GM08714 (cell line): Measurements from ENCODE around the gene PDGFRB.
"Not testable (repeated sequence)": the region's sequence is repeated elsewhere in the genome, so short reads cannot be mapped to it uniquely, and the experiment has no call there.

Source experiments
- H3K4me3 ChIP-seq: fragments of 200-500 bp; sonication (Bioruptor generic); 2 replicates; pipeline ENCODE4 v1.5.1; 2014; ENCODE audit warnings: mild to moderate bottlenecking, low read length, inconsistent platforms
- ZNF274 ChIP-seq: IDR thresholded peaks from 2 replicates; pipeline ENCODE4 v1.6.1; 2012; ENCODE audit warnings: mild to moderate bottlenecking, low read depth, low read length

Gene PDGFRB

GRCh38 chr5:150106674-150107426, 48.8 kb downstream of the PDGFRB start:
- no peak for TF ChIP-seq ZNF274
- H3K4me3 ChIP-seq: no peak overlapping the region

DNA sequence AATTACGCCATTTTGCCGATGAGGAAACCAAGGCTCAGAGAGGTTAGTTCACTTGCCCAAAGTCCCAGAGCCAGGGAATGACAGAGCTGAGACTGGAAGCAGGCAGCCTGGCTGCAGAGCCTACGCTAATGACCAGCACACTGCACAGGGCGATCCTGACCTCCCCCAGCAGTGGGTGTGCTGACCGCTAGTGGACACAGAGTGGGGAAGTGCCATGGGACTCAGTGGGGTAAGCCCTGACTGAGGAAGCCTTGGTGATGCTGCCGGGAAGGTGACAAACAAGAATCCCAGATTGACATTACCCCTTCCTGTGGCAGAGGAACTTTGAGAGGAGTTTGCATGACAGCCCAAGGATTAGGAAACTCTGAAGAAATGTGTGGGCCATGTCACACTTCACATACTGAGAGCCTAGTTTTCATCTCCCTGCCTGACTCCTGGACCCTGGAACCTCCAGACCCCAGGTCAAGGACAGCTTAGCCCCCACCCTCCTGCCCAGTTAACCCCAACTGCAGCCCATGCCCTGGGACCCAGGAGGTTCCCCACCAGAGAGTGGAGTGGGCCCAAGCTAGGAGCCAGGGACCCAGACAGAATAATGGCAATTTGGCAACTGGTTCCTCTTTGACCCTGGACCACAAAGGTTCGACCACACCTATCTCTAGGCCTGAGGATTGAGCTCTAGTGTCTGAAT, 49.6 kb downstream of the PDGFRB start:
- no peak for TF ChIP-seq ZNF274
- no peak overlapping the region for H3K4me3 ChIP-seq

- H3K4me3 ChIP-seq: no peak overlapping the region
- no peak for TF ChIP-seq ZNF274
These were observed 51.1 kb downstream of the PDGFRB start for GRCh38 chr5:150104550-150104870.

DNA sequence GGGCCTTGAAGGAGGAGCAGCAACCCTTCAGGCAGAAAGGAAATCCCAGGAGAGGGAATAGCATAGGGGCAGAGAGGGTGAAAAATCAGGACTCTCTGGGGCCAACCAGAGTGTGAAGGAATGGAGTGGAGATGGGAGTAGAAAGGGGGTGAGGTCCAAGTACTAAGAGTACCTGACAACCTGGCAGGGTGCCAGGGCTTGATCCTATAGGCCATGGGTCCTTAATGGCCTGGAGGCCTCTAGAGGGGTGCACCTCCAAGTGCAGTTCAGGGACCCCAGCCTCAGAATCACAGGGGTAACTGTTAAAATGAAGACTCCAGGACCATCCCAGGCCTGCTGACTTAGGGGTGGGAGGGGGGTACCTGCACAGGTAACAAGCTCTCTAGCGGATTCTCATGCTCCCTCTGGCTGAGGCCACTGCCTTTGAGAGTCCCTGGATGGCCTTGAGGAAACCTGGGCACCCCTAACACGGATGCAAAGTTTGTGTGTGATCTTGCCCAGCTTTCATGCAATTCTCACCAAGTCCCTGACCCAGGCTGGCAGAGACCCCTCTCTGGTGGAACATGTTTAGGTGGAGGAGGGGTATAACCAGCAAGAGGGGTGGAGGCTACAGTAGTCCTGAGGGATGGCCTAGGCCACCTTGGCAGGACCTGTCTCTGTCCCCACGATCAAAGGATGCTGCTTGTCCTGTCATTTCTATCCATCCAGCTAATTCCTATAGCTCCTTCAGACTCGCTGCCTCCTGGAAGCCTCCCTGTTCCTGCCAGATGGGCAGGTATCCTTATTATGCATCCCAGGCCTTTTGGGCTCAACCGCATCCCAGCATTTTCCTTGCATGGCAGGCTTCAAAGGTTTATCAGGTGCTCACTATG, 51.7 kb downstream of the PDGFRB start:
- H3K4me3 ChIP-seq: no peak overlapping the region
- TF ChIP-seq ZNF274: no peak

GRCh38 chr5:150101023-150101422, 54.6 kb downstream of the PDGFRB start:
- no peak overlapping the region for H3K4me3 ChIP-seq
- no peak for TF ChIP-seq ZNF274

DNA sequence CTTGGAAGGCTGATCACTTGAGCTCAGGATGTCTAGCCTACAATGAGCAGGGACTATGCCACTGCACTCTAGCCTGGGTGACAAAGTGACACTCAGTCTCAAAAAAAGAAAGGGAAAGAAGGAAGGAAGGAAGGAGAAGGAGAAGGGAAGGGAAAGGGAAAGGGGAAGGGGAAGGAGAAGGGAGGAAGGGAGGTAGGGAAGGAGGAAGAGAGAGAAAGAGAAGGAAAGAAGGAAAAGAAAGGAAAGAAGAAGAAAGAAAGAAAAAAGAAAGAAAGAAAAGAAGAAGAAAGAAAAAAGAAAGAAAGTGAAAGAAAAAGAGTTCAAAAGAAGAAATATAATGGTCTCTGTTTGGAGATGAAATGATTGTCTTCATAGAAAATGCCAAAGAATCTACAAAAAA, 58.5 kb downstream of the PDGFRB start:
- no peak overlapping the region for H3K4me3 ChIP-seq
- TF ChIP-seq ZNF274: no peak

DNA sequence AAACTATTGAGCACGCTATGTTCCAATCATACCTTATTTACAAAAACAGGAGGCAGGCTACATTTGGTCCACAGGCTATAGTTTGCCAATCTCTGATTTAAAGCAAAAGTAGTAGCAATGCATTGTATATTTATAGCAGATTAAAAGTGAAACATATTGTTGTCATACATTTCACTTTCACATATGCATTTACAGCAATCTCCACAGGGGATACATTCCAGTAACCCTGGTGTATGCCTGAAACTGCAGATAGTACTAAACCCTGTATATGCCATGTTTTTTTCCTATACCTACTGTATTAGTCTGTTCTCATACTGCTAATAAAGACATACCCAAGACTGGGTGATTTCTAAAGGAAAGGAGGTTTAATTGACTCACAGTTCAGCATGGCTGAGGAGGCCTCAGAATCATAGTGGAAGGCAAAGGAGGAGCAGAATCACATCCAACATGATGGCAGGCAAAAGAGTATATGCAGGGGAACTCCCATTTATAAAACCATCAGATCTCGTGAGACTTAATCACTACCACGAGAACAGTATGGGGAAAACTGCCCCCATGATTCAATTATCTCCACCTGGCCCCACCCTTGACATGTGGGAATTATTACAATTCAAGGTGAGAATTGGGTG, 63.4 kb downstream of the PDGFRB start:
- H3K4me3 ChIP-seq: no peak overlapping the region
- TF ChIP-seq ZNF274: no peak

- H3K4me3 ChIP-seq: no peak within 1 kb of the TSS
- TF ChIP-seq ZNF274: no peak
These were observed 69.5 kb downstream of the PDGFRB start, which contains the start of gene CSF1R for GRCh38 chr5:150085950-150086715. CSF1R (minus strand) TSS chr5:150086554; CDS start chr5:150086427, 127 bp downstream.

- no peak overlapping the region for H3K4me3 ChIP-seq
- no peak for TF ChIP-seq ZNF274
These were observed 70.3 kb downstream of the PDGFRB start for GRCh38 chr5:150085191-150085912.

GRCh38 chr5:150084754-150085153, 70.9 kb downstream of the PDGFRB start:
- not testable (repeated sequence) for H3K4me3 ChIP-seq

DNA sequence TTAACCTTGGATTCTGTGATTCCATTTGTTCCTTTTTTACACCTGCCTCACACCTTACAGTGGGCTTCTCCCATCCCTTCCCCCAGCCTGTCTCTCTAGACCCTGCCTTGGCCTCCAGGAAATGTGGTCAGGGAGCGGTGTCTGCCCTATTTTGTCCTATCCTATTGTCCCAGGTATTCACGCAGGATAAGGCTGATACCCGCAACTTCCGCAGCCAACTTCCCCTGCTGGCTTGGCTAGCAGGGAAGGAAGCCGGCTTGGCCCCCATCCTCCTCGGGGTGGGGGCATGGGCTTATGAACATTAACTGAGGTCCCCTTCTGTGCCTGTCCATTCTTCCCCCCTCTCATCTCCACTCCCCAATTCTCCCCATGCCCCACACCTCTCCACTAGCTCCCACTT, 72.8 kb downstream of the PDGFRB start:
- TF ChIP-seq ZNF274: no peak
- H3K4me3 ChIP-seq: no peak overlapping the region

DNA sequence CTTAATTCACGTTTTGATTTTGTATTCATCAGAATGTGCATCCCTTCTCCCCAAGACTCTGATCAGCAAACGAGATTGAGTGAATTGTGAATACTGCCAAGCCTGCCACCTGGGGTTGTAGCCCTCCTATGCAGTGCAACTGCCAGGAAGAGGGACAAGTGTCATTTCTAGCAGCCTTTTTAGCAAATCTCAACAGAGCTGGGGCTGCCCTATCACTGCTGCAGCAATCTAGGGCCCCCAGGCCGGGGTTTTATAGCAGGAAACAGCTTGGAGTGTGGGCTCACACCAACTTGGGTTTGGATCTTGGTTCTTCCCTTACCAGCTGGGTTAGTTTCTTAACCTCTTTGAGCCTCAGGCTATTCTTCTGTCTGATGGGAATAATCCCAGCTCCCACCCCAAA, 73.3 kb downstream of the PDGFRB start:
- no peak for TF ChIP-seq ZNF274
- H3K4me3 ChIP-seq: no peak overlapping the region
